MCF 10A (cell line): ENCODE measurements around the gene KCNJ1. TPM values are rescaled to one million over a fixed set of nuclear protein-coding genes. Genes with fewer than 3 reads are reported as not detected.

ENCODE experiments used
- BruUV-seq: library from RNA; stranded (reverse); fragments of 400-500 nt; replicated peaks from 2 replicates; lab custom pipeline; 2021; lab: Mats Ljungman, UMichigan
- CTCF ChIA-PET: fragments of 300-600 bp; sonication (Branson Sonifier 250); formaldehyde crosslinking; extraction: SDS; loops from one replicate; lab custom pipeline; 2021; ENCODE audit warnings: antibody characterized with exemption, inconsistent platforms; lab: Yijun Ruan, JAX
- POLR2A ChIA-PET: fragments of 300-600, 350-650 bp; sonication (Branson Sonifier 250); formaldehyde crosslinking; extraction: SDS; loops from one replicate; lab custom pipeline; 2020; ENCODE audit warnings: antibody characterized with exemption, inconsistent platforms; lab: Yijun Ruan, JAX
- DNase-seq: peaks from one replicate; pipeline ENCODE4 v3.0.0-alpha.2; 2018; ENCODE audit not compliant: unreplicated experiment
- H3K27ac Mint-ChIP-seq: one replicate; pipeline ENCODE4 v1.8.0; 2022; ENCODE audit warnings: mild to moderate bottlenecking, low read depth, mixed read lengths; ENCODE audit not compliant: unreplicated experiment
- H3K27me3 Mint-ChIP-seq: one replicate; pipeline ENCODE4 v1.8.0; 2022; ENCODE audit warnings: mixed read lengths; ENCODE audit not compliant: insufficient read depth, unreplicated experiment
- H3K36me3 Mint-ChIP-seq: one replicate; pipeline ENCODE4 v1.8.0; 2022; ENCODE audit warnings: mild to moderate bottlenecking, moderate library complexity, mixed read lengths; ENCODE audit not compliant: insufficient read depth, unreplicated experiment
- H3K4me1 Mint-ChIP-seq: one replicate; pipeline ENCODE4 v1.8.0; 2022; ENCODE audit warnings: mixed read lengths; ENCODE audit not compliant: insufficient read depth, unreplicated experiment
- H3K4me3 Mint-ChIP-seq: one replicate; pipeline ENCODE4 v1.8.0; 2022; ENCODE audit warnings: mild to moderate bottlenecking, moderate library complexity, mixed read lengths; ENCODE audit not compliant: unreplicated experiment
- H3K9me3 Mint-ChIP-seq: one replicate; pipeline ENCODE4 v1.8.0; 2022; ENCODE audit warnings: mixed read lengths; ENCODE audit not compliant: unreplicated experiment
- intact Hi-C: fragments of 100-400 bp; cut with micrococcal nuclease; formaldehyde crosslinking; loops from 2 replicates; pipeline ENCODE4 v1.14.1; 2022
- total RNA-seq: library from RNA; stranded (reverse); gene quantifications from 2 replicates; pipeline ENCODE4 v1.2.3, GENCODE V29; 2022
- TF ChIP-seq, protein P1 (sequence below): fragments of 200-600 bp; IDR thresholded peaks from one replicate; pipeline ENCODE4 v1.8.0; 2022; ENCODE audit warnings: antibody characterized with exemption, mild to moderate bottlenecking; ENCODE audit not compliant: unreplicated experiment

Gene KCNJ1
- total RNA-seq, 1 experiment from 2014 or later: not detected

DNA sequence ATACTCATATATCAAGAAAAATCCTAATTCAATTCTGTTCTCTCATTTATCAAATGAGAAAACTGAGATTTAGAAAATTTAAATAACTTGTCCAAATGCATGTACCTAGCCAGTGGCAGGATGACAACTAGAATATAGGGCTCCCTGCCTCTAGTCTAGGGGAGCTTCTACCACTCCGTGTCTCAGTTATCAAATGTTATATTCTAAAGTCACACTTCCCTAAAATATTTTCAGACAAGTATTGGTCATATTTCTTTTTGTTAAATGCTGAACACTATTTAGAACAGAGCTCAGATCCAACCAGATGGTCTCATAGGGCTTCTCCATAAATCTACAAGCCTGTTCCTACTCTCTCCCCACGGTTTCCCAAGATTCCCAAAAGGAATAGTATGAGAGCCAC, 26.3 kb downstream of the KCNJ1 start:
- H3K36me3 Mint-ChIP-seq: no peaks in the 10 kb centered on the region
- ChIA-PET CTCF (interaction anchor here (0.6 to 3.5 kb wide), 2 partner anchors 10 to 32 kb away, joined by 3 to 17 read pairs; no protein-coding TSS in a partner anchor), POLR2A (no interaction called here)
- H3K9me3 Mint-ChIP-seq: no peaks in the 10 kb centered on the region
- intact Hi-C loops: no loop called here
- no peak for DNase-seq
- TF ChIP-seq, protein P1, sequence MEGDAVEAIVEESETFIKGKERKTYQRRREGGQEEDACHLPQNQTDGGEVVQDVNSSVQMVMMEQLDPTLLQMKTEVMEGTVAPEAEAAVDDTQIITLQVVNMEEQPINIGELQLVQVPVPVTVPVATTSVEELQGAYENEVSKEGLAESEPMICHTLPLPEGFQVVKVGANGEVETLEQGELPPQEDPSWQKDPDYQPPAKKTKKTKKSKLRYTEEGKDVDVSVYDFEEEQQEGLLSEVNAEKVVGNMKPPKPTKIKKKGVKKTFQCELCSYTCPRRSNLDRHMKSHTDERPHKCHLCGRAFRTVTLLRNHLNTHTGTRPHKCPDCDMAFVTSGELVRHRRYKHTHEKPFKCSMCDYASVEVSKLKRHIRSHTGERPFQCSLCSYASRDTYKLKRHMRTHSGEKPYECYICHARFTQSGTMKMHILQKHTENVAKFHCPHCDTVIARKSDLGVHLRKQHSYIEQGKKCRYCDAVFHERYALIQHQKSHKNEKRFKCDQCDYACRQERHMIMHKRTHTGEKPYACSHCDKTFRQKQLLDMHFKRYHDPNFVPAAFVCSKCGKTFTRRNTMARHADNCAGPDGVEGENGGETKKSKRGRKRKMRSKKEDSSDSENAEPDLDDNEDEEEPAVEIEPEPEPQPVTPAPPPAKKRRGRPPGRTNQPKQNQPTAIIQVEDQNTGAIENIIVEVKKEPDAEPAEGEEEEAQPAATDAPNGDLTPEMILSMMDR: no peak
- peaks cover 5% of the 10 kb centered on the region for H3K4me1 Mint-ChIP-seq
- peaks cover 16% of the 10 kb centered on the region for H3K27me3 Mint-ChIP-seq
- no peak overlapping the region for H3K4me3 Mint-ChIP-seq
- BruUV-seq: no TSS peak
- H3K27ac Mint-ChIP-seq: no peak overlapping the region

- Mint-ChIP-seq H3K36me3 (no peaks in the 10 kb centered on the region), H3K27ac (no peak overlapping the region), H3K4me3 (no peak overlapping the region), H3K27me3 (peaks cover 16% of the 10 kb centered on the region), H3K4me1 (peaks cover 5% of the 10 kb centered on the region), H3K9me3 (no peaks in the 10 kb centered on the region)
- DNase-seq: no peak
- BruUV-seq: no TSS peak
- TF ChIP-seq, protein P1: no peak
- CTCF ChIA-PET: interaction anchor here (3.5 kb wide), 1 partner anchor 9 kb away, joined by 17 read pairs; no protein-coding TSS in a partner anchor
- POLR2A ChIA-PET: no interaction called here
- intact Hi-C loops: no loop called here
Measured at GRCh38 chr11:128840137-128840536, 27.0 kb downstream of the KCNJ1 start.

- no TSS peak for BruUV-seq
- peaks cover 6% of the 10 kb centered on the region for H3K27me3 Mint-ChIP-seq
- intact Hi-C loops: loop anchor here (10.0 kb wide), 1 partner anchor 994 kb away; no protein-coding TSS in a partner anchor
- no peak overlapping the region for H3K4me3 Mint-ChIP-seq
- POLR2A ChIA-PET: no interaction called here
- H3K36me3 Mint-ChIP-seq: no peaks in the 10 kb centered on the region
- H3K27ac Mint-ChIP-seq: no peak overlapping the region
- CTCF ChIA-PET: interaction anchor here (0.6 to 3.5 kb wide), 5 partner anchors 8 to 681 kb away, joined by 3 to 17 read pairs (median 7); no protein-coding TSS in a partner anchor
- DNase-seq: no peak
- TF ChIP-seq, protein P1: no peak
- H3K9me3 Mint-ChIP-seq: no peaks in the 10 kb centered on the region
- H3K4me1 Mint-ChIP-seq: peaks cover 5% of the 10 kb centered on the region
Measured at GRCh38 chr11:128839081-128839480, 28.0 kb downstream of the KCNJ1 start.

GRCh38 chr11:128837627-128838026, 29.5 kb downstream of the KCNJ1 start:
- no peak for DNase-seq
- Mint-ChIP-seq H3K27me3 (no peaks in the 10 kb centered on the region), H3K9me3 (no peaks in the 10 kb centered on the region), H3K4me3 (no peak overlapping the region), H3K27ac (no peak overlapping the region), H3K4me1 (peaks cover 5% of the 10 kb centered on the region), H3K36me3 (no peaks in the 10 kb centered on the region)
- ChIA-PET CTCF (interaction anchor here (0.7 to 1.8 kb wide), 3 partner anchors 354 to 679 kb away, joined by 3 to 7 read pairs (median 7); no protein-coding TSS in a partner anchor), POLR2A (no interaction called here)
- intact Hi-C loops: loop anchor here (10.0 kb wide), 1 partner anchor 993 kb away; no protein-coding TSS in a partner anchor
- TF ChIP-seq, protein P1: no peak
- BruUV-seq: no TSS peak
